Stimulated activated memory B cell treated with anti-CD40 and anti-IgM and Interleukin-4, amounts not matched to agents 10 μg/mL and 1 μg/mL and 100 μg/mL, for 72 hours (primary cell): Measurements from ENCODE around the gene NUCB1.
"Not testable (repeated sequence)": the region's sequence is repeated elsewhere in the genome, so short reads cannot be mapped to it uniquely, and the experiment has no call there.

Experiments used
- ATAC-seq: fragments of 150-1000 bp; cut with Tn5 transposase; 2 replicates; pipeline ENCODE4 v1.10.0; 2021
- H3K27ac Mint-ChIP-seq: one replicate; pipeline ENCODE4 v1.8.0; 2022; ENCODE audit warnings: mild to moderate bottlenecking, mixed read lengths
- H3K27me3 Mint-ChIP-seq: one replicate; pipeline ENCODE4 v1.8.0; 2022; ENCODE audit warnings: mixed read lengths
- H3K36me3 Mint-ChIP-seq: one replicate; pipeline ENCODE4 v1.8.0; 2022; ENCODE audit warnings: mixed read lengths
- H3K4me1 Mint-ChIP-seq: one replicate; pipeline ENCODE4 v1.8.0; 2022; ENCODE audit warnings: mixed read lengths
- H3K4me3 Mint-ChIP-seq: one replicate; pipeline ENCODE4 v1.8.0; 2022; ENCODE audit warnings: mild to moderate bottlenecking, moderate library complexity, mixed read lengths
- H3K9me3 Mint-ChIP-seq: one replicate; pipeline ENCODE4 v1.8.0; 2022; ENCODE audit warnings: mixed read lengths

Gene NUCB1

DNA sequence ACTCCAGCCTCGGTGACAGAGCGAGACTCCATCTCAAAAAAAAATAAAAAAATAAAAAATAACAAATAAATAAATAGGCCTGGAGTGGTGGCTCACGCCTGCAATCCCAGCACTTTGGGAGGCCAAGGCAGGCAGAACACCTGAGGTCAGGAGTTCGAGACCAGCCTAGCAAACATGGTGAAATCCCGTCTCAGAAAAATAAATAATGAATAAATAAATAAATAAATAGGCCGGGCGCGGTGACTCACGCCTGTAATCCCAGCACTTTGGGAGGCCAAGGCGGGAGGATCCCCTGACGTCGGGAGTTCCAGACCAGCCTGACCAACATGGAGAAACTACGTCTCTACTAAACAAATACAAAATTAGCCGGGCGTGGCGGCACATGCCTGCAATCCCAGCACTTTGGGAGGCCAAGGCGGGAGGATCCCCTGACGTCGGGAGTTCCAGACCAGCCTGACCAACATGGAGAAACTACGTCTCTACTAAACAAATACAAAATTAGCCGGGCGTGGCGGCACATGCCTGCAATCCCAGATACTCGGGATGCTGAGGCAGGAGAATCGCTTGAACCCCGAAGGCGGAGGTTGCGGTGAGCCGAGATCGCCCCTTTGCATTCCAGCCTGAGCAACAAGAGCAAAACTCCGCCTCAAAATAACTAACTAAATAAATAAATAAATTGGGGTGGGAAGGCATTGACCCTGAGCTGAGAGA is 28.5 kb upstream of the NUCB1 start:
- Mint-ChIP-seq H3K4me1 (peaks cover 40% of the 10 kb centered on the region), H3K36me3 (peaks cover 43% of the 10 kb centered on the region), H3K27ac (peak overlapping the region; percentile 100)

GRCh38 chr19:48872182-48872883 is 27.8 kb upstream of the NUCB1 start, which contains the start of gene PPP1R15A:
PPP1R15A (plus strand) TSS chr19:48872421; CDS start chr19:48873234, 813 bp downstream.
- peaks cover 38% of the 10 kb centered on the region for H3K4me1 Mint-ChIP-seq
- ATAC-seq, result peak; percentile 72
- H3K36me3 Mint-ChIP-seq, result peaks cover 43% of the 10 kb centered on the region
- peak within 1 kb of the TSS; percentile 99 for H3K4me3 Mint-ChIP-seq
- peaks cover 13% of the 10 kb centered on the region for H3K27me3 Mint-ChIP-seq
- H3K9me3 Mint-ChIP-seq, result no peaks in the 10 kb centered on the region
- H3K27ac Mint-ChIP-seq, result peak within 1 kb of the TSS; percentile 100

More for the DNA sequence above, 28.5 kb upstream of the NUCB1 start:
- Mint-ChIP-seq H3K4me3 (peak overlapping the region; percentile 99), H3K27me3 (peaks cover 20% of the 10 kb centered on the region)
- ATAC-seq, H3K9me3 Mint-ChIP-seq: not testable (repeated sequence)

- peaks cover 6% of the 10 kb centered on the region for H3K27me3 Mint-ChIP-seq
- peak overlapping the region; percentile 99 for H3K4me3 Mint-ChIP-seq
- peak; percentile 69 for ATAC-seq
- H3K36me3 Mint-ChIP-seq, result peaks cover 47% of the 10 kb centered on the region
- H3K9me3 Mint-ChIP-seq, result no peaks in the 10 kb centered on the region
- peaks cover 43% of the 10 kb centered on the region for H3K4me1 Mint-ChIP-seq
- H3K27ac Mint-ChIP-seq, result peak overlapping the region; percentile 100
Observed at GRCh38 chr19:48872884-48873475, 27.1 kb upstream of the NUCB1 start.

- Mint-ChIP-seq H3K4me3 (peak overlapping the region; percentile 99), H3K27ac (peak overlapping the region; percentile 100), H3K36me3 (peaks cover 54% of the 10 kb centered on the region), H3K27me3 (no peaks in the 10 kb centered on the region), H3K4me1 (peaks cover 41% of the 10 kb centered on the region), H3K9me3 (no peaks in the 10 kb centered on the region)
- no peak for ATAC-seq
Observed at GRCh38 chr19:48873476-48874302, 26.4 kb upstream of the NUCB1 start.

GRCh38 chr19:48874303-48875135 is 25.6 kb upstream of the NUCB1 start:
- Mint-ChIP-seq H3K36me3 (peaks cover 55% of the 10 kb centered on the region), H3K4me1 (peaks cover 39% of the 10 kb centered on the region), H3K9me3 (no peaks in the 10 kb centered on the region), H3K27me3 (no peaks in the 10 kb centered on the region), H3K27ac (peak overlapping the region; percentile 100), H3K4me3 (peak overlapping the region; percentile 99)
- ATAC-seq, result no peak

DNA sequence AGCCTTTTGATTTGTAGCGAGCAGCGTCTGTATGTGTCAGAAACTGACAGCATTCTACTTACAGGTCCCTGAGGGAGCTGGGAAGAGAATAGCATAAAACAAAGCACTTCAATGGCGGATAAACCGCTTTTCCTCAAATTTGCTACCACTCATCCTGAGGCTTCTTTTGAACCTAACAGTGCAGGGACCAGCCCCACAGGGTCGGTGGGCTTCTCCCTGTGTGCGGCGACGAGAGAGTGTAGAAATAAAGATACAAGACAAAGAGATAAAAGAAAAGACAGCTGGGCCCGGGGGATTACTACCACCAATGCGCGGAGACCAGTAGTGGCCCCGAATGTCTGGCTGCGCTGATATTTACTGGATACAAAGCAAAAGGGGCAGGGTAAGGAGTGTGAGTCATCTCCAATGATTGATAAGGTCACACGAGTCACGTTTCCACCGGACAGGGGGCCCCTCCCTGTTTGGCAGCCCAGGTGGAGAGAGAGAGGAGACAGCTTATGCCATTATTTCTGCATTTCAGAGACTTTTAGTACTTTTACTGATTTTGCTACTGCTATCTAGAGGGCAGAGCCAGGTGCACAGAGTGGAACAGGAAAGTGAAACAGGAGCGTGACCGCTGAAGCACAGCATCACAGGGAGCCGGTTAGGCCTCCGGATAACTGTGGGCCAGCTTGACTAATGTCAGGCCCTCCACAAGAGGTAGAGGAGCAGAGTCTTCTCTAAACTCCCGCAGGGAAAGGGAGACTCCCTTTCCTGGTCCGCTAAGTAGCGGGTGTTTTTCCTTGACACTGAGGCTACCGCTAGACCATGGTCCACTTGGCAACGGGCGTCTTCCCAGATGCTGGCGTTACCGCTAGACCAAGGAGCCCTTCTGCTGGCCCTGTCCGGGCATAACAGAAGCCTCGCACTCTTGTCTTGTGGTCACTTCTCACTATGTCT is 23.8 kb upstream of the NUCB1 start:
- ATAC-seq, H3K9me3 Mint-ChIP-seq, H3K27me3 Mint-ChIP-seq: not testable (repeated sequence)
- Mint-ChIP-seq H3K4me1 (peaks cover 45% of the 10 kb centered on the region), H3K4me3 (peak overlapping the region; percentile 99), H3K36me3 (peaks cover 55% of the 10 kb centered on the region), H3K27ac (peak overlapping the region; percentile 100)

- no peak for ATAC-seq
- no peaks in the 10 kb centered on the region for H3K9me3 Mint-ChIP-seq
- peak overlapping the region; percentile 100 for H3K27ac Mint-ChIP-seq
- no peak overlapping the region for H3K4me3 Mint-ChIP-seq
- peaks cover 49% of the 10 kb centered on the region for H3K36me3 Mint-ChIP-seq
- peaks cover 50% of the 10 kb centered on the region for H3K4me1 Mint-ChIP-seq
- H3K27me3 Mint-ChIP-seq, result no peaks in the 10 kb centered on the region
Observed at GRCh38 chr19:48877855-48878195, 22.3 kb upstream of the NUCB1 start.

DNA sequence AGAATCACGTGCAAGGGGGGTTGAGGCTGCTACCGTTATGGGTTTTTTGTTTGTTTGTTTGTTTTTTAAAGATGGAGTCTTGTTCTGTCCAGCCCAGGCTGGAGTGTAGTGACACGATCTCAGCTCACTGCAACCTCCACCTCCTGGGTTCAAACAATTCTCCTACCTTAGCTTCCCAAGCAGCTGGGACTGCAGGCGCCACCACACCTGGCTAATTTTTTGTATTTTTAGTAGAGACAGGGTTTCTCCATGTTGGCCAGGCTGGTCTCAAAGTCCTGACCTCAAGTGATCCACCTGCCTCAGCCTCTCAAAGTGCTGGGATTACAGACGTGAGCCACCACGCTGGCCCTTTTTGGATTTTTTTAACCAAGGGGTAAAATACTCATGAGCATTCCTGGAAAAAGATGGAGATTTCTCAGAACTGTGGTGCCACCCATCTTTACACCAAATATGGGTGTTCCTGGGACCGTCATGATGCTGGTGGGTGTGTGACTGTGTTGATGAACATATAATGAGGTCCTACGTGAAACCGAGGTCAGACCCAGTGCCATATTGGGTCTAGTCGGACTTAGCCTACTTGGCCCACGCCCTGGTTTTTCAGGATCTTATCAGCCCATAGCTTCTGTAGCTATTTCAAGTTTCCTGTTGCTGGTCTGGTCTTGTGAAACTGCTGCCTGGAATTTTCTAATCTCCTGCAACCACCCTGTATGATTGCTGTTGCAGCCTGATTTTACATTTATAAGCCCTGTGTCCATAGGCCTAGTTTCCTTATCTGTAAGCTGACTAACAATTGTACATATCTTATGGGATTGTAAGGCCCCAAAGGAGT is 21.7 kb upstream of the NUCB1 start:
- Mint-ChIP-seq H3K36me3 (peaks cover 44% of the 10 kb centered on the region), H3K4me3 (no peak overlapping the region), H3K9me3 (no peaks in the 10 kb centered on the region), H3K4me1 (peaks cover 48% of the 10 kb centered on the region), H3K27me3 (no peaks in the 10 kb centered on the region), H3K27ac (peak overlapping the region; percentile 100)
- ATAC-seq, result no peak

GRCh38 chr19:48879025-48879637 is 21.0 kb upstream of the NUCB1 start:
- Mint-ChIP-seq H3K9me3 (no peaks in the 10 kb centered on the region), H3K36me3 (peaks cover 36% of the 10 kb centered on the region), H3K4me3 (no peak overlapping the region), H3K4me1 (peaks cover 45% of the 10 kb centered on the region), H3K27me3 (no peaks in the 10 kb centered on the region), H3K27ac (no peak overlapping the region)
- ATAC-seq, result no peak

- ATAC-seq, H3K9me3 Mint-ChIP-seq, H3K27me3 Mint-ChIP-seq, H3K4me3 Mint-ChIP-seq, H3K27ac Mint-ChIP-seq: not testable (repeated sequence)
- Mint-ChIP-seq H3K4me1 (peaks cover 39% of the 10 kb centered on the region), H3K36me3 (peaks cover 31% of the 10 kb centered on the region)
Observed at GRCh38 chr19:48879696-48880095, 20.4 kb upstream of the NUCB1 start.

DNA sequence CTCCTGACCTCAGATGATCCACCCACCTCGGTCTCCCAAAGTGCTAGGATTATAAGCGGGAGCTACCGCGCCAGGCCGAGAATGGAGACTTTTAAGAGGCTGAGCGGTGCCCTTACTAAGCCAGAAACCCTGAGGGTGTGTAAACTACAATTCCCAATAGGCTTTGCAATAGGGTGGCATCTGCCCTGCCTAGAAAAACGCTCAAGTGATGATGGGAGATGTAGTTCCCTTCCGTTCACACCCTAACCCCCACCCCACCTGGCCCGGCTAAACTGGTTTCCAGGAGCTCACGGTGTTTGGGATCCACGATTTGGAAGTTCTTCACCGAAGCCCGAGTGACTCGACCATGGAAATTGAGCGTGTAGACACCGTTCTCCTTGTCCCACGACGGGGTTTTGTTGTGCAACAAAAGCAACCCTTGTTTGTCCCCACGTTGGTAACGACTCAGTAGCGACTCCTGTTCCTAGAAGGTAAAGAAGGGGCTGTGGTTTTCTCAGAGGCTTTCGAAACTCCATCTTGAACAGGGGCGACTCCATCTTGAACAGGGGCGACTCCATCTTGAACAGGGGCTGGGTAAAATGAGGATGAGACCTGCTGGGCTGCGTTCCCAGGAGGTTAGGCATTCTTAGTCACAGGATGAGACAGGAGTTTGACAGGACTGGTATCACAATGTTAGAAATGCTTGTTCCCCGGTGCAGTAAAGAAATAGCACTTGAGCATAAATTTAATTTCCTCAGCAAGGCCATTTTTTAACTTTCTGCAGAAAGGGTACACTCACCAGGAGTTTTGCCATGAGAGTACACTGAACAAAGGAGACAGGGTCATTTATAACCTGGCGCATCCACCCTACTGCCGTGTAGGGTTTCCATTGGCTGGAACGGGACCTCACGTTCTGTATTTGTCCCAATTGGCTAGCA is 18.1 kb upstream of the NUCB1 start:
- Mint-ChIP-seq H3K9me3 (no peaks in the 10 kb centered on the region), H3K27me3 (no peaks in the 10 kb centered on the region), H3K27ac (no peak overlapping the region), H3K36me3 (peaks cover 12% of the 10 kb centered on the region), H3K4me3 (no peak overlapping the region), H3K4me1 (peaks cover 43% of the 10 kb centered on the region)
- peak; percentile 73 for ATAC-seq

GRCh38 chr19:48883726-48884125 is 16.4 kb upstream of the NUCB1 start:
- Mint-ChIP-seq H3K36me3 (peaks cover under 1% of the 10 kb centered on the region), H3K27me3 (no peaks in the 10 kb centered on the region), H3K9me3 (no peaks in the 10 kb centered on the region), H3K27ac (peak overlapping the region; percentile 39), H3K4me3 (no peak overlapping the region), H3K4me1 (peaks cover 30% of the 10 kb centered on the region)
- no peak for ATAC-seq
